ENCODE data around the gene LYRM1.

Gene LYRM1

DNA sequence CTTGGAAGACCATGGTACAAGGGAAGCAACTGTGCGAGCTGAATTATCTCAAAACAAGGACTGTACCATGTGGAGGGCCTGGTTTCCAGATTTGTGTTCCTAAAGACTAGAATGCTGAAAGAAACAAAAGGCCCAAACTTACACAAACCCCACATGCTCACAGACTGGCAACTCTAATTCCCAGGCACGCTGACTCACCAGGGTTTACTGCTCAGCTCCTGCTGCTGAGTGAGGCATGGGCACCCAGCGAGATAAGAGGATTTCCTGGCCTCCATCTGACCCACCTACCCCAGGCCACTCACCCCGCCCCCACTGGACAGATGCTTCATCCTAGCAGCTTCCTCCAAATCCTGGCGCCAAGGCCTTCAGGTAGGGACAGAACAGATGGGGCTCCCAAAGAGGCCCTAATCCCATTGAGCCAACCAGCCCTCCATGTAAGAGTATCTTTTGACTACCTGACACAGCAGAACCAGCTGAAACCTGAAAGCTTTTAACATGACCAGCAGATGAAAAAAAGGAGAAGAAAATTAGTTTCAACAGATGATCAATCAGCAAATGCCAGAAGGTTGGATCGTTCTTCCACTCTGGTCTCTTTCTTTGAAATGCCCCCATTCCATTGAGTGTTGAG is 34.3 kb upstream of the LYRM1 start:
- DNase-seq (ENCODE audit: low read depth) = no peak
- no peak overlapping the region for H3K4me3 ChIP-seq (ENCODE audit: low read depth, low read length)
- TF ChIP-seq, protein P1, sequence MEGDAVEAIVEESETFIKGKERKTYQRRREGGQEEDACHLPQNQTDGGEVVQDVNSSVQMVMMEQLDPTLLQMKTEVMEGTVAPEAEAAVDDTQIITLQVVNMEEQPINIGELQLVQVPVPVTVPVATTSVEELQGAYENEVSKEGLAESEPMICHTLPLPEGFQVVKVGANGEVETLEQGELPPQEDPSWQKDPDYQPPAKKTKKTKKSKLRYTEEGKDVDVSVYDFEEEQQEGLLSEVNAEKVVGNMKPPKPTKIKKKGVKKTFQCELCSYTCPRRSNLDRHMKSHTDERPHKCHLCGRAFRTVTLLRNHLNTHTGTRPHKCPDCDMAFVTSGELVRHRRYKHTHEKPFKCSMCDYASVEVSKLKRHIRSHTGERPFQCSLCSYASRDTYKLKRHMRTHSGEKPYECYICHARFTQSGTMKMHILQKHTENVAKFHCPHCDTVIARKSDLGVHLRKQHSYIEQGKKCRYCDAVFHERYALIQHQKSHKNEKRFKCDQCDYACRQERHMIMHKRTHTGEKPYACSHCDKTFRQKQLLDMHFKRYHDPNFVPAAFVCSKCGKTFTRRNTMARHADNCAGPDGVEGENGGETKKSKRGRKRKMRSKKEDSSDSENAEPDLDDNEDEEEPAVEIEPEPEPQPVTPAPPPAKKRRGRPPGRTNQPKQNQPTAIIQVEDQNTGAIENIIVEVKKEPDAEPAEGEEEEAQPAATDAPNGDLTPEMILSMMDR (IDR thresholded peaks at IDR 0.05; ENCODE audit: low read depth, low read length, missing control alignments) = no peak

DNA sequence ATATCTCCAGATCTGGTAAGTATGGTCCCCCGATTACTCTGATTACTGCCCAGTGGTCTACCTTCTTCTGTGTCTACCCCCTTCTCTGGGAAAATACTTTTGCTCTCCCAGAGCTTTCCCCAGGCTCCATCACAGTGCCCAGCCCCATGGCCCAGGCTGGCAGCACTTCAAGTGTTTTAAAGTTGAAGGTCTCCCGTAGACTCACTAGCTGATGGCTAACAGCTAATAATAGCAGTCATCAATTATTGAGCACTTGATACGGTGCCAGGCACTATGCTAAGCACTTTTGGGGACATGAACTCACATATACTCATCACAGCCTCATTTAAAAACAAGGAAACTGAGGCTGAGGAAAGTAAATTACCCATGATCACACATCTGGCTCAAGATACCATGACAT is 33.8 kb upstream of the LYRM1 start:
- no peak overlapping the region for H3K4me3 ChIP-seq (ENCODE audit: low read depth, low read length)
- TF ChIP-seq, protein P1 (IDR thresholded peaks at IDR 0.05; ENCODE audit: low read depth, low read length, missing control alignments) = no peak
- no peak for DNase-seq (ENCODE audit: low read depth)

DNA sequence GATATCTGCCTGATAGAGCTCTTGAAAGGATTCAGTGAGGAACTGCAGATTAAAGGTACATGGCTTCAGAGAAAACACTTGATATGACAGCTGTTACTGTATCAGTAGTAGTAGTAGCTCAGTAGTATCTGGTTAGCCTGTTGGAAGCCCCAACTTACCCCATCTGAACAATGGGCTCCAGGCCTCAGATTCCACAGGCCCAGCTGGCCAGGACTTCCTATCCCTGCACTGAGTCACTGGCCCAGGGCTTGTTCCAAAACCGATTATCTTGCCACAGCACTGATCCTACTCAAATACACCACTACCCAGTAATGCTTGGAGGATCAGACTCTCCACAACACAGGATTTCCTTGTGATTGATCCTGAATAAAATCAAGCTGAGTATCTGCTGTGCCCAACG is 33.0 kb upstream of the LYRM1 start:
- TF ChIP-seq, protein P1 (IDR thresholded peaks at IDR 0.05; ENCODE audit: low read depth, low read length, missing control alignments) = no peak
- no peak overlapping the region for H3K4me3 ChIP-seq (ENCODE audit: low read depth, low read length)
- no peak for DNase-seq (ENCODE audit: low read depth)

DNA sequence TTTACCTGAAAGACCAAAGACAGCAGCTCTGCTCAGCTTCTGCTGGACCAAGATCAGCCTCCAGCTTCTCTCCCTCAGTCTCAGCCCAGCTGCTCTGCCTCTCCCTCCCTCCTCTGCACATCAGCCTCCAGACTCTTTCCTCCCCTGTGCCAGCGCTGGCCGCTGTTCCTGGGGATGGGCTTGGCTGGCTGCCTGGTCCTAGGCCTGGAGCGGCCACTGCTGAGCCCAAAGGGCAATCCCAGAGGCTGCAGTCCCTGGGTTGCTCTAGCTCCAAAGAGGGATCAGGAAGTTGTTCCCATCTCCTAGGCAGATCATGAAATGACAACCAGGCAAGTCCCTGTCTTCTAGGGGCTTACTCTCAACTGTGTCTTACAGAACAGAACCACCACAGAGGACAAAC is 31.7 kb upstream of the LYRM1 start:
- TF ChIP-seq, protein P1 (IDR thresholded peaks at IDR 0.05; ENCODE audit: low read depth, low read length, missing control alignments) = no peak
- DNase-seq (ENCODE audit: low read depth) = no peak
- no peak overlapping the region for H3K4me3 ChIP-seq (ENCODE audit: low read depth, low read length)

DNA sequence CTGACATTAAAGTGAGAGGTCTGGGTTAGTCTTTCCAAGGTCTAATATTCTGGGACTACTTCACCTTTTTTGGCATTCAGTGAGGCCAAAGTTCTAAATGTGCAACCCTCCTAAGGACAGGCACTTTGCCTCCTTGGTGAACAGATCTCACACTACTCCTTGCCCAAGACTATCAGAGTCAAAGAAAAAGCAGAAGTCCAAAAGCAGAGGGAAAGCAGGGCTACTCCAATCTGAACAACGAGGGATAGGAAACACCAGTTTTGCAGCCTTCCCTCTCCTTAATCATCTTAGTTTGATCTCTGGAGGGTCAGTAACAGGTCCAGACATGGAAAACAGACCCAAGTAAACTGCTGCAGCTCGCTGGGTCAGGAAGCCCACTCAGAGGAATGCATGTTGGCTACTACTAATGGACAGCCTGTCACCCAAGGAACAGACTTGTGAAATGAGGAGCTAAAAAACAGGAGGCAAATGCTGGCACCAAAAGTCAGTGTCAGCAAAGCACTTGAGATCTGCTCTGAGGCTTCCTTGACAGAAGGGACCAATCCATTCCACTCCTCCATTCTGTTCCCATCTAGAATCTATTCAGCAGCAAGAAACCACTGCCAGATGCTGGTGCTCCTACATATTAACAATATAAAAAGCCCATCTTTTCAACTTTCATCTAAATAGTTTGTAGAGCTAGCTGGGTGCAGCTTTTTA is 30.3 kb upstream of the LYRM1 start:
- no peak for DNase-seq (ENCODE audit: low read depth)
- H3K4me3 ChIP-seq (ENCODE audit: low read depth, low read length) = no peak overlapping the region
- TF ChIP-seq, protein P1 (IDR thresholded peaks at IDR 0.05; ENCODE audit: low read depth, low read length, missing control alignments) = no peak

DNA sequence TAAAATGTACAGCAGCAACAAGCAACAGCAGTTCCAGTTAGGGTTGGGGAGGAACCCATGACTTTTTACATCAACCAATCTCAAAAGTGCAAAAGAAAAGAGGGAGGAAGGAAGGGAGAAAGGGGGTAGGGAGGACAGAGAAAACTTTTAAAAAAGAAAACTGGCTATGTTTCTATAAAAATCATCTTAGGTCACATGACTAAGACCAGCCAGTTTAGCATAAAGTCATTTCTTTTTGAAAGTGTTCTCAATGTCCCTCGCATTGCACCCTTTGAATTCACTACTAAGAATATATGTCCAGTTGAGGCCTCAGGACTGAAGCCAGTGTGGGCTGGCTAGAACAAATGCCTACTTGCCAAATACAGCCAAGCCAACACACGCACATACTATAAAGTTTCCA is 29.3 kb upstream of the LYRM1 start:
- TF ChIP-seq, protein P1 (IDR thresholded peaks at IDR 0.05; ENCODE audit: low read depth, low read length, missing control alignments) = no peak
- no peak for DNase-seq (ENCODE audit: low read depth)
- no peak overlapping the region for H3K4me3 ChIP-seq (ENCODE audit: low read depth, low read length)

All from GM12864 (cell line).